GM19351 (cell line): Measurements from ENCODE around the gene ZNF432.

ENCODE experiments used
- ATAC-seq: cut with Tn5 transposase; IDR thresholded peaks from one replicate; pipeline ENCODE4 v1.9.1; 2021; ENCODE audit warnings: mild to moderate bottlenecking, moderate library complexity; ENCODE audit not compliant: unreplicated experiment

The ZNF432 gene

GRCh38 chr19:52010674-52011073 lies 38.0 kb downstream of the ZNF432 start:
- ATAC-seq, result no peak

GRCh38 chr19:52007806-52008557 lies 40.7 kb downstream of the ZNF432 start, which contains the start of gene ZNF615:
Gene ZNF615, minus strand, starts transcription at chr19:52008211. Its CDS starts 4,500 bp downstream, at chr19:52003711.
- ATAC-seq, result peak; percentile 73

GRCh38 chr19:52007451-52007805 lies 41.2 kb downstream of the ZNF432 start:
- no peak for ATAC-seq

GRCh38 chr19:51994048-51994644 lies 54.5 kb downstream of the ZNF432 start:
- ATAC-seq, result no peak

GRCh38 chr19:51993422-51993821 lies 55.2 kb downstream of the ZNF432 start:
- ATAC-seq, result no peak

- ATAC-seq, result peak; percentile 73
Observed at GRCh38 chr19:51986309-51987291, 62.0 kb downstream of the ZNF432 start, which contains the start of gene ZNF350. Gene ZNF350, minus strand, starts transcription at chr19:51986840. Its CDS starts 12,480 bp downstream, at chr19:51974360.

GRCh38 chr19:51983361-51983760 lies 65.3 kb downstream of the ZNF432 start:
- ATAC-seq, result no peak
